HG03135 (cell line): ENCODE data around the gene SLC8A1.

Experiments
- ATAC-seq: cut with Tn5 transposase; IDR thresholded peaks from one replicate; pipeline ENCODE4 v1.9.1; 2021; ENCODE audit warnings: mild to moderate bottlenecking, moderate library complexity; ENCODE audit not compliant: unreplicated experiment

SLC8A1 gene

DNA sequence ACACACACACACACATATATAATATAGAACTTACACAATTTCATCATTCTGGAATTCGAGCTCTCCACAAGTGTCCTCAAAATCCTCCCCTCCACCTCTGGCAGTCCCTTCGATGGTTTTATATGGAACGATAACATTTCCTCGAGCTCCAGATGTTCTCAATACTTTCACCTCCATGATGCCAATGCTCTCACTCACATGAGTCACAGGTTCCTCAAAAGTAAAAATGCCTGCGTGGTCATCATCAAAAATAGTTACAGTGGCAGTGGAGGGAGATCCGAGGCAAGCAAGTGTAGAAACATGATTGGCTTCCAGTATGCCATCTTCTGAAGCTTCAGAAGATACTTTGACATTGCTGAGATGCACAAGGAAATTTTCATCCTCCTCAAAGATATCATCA, 23.5 kb downstream of the SLC8A1 start:
- ATAC-seq = no peak

DNA sequence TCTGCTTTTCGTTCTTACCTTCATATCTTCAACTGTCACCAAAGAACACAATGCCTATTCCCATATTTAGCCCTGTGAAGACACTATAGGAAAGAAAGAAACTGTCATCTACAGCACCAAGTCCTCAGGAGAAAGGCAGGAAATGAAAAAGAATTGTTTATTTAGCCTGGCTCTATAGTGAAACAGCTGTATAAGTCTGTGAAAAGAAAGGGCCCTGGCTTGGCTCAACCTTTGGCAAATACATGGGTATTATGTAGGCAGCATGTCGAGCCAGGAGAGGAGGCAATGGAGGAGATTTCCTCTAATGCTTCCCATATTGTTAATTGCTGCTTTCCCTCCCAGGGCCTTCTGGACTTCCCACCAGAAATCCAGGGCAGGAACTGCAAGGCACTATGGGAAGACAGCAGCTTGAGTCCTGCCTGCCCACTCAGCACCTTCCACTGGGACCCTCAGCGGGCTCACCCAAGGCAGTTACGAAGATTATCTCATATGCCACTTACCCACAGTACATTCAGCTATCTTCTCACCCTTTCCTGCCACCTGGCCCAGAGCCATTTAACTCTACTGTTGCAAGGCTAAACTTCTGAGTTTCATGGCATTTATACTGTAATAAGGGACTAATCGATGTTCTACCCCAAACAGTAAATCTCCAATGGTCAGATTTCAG, 30.1 kb downstream of the SLC8A1 start:
- ATAC-seq = no peak

DNA sequence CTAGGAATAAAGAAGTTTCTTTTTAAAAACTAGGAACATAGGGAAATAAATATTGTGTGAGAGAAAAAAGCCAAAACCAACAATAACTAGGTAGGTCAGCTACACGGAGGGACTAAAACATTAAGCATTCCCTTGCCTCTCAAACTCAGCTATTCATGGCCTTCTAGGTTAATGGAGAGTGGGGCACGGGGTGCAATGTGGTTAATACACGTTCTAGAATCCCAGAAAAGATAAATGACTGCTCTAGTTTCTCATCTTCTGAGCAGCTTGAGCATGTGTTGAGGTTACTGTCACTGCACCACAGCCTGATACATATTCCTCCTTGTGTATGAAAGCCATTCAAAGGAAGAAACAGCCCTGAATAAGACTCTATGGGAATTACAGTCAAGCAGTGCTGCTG, 31.4 kb downstream of the SLC8A1 start:
- no peak for ATAC-seq

DNA sequence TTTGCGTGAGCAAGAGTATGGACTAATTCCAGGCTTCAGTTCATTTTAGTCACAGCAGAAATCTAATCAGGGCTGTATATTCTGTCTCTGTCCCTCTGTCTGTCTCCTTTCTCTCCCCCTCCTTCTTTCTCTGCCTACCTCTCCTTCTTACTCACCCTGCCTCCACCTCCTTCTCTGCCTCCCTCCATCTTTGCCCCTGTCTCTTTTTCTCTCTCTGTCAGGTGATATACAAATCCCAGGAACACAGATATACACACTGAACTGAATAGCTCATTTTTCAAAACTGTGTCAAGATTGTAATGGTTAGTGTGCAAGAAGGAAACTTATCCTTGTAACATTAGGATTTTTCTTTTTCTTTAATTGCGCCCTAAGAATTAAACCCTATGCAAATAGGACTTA, 32.5 kb downstream of the SLC8A1 start:
- no peak for ATAC-seq

DNA sequence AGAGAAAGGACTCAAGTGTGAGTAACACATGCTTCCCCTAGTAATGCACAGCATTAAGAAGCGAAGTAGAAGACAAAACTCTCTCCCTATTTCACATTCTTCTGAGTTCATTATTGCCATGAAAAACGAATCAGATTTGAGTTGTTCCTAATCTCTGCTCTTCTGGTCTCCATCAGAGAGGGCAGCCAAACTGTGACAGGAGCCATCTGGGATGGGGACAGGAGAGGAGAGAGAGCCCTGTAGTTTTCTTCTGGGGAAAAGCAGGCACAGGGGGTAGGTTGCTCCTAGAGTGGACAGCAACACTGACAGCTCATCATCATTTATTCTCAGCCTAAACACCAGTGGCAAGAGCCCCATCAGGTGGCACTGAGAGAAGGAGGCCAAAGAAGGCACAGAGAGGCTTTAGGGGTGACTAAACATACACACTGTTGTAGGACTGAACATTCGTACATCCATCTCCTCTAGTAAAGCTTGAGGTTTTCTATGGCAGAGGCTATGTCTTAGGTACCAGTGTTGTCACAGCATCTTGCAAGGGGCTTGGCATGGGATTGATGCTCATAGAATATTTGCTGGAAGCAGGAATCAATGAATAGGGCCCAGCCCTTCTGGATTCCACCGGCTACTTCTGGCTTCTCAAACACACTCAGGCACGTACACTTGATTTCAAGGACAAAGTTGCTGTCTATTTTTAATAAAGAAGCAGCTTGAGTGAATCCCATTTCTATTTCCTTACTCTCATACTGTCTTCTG, 33.1 kb downstream of the SLC8A1 start:
- ATAC-seq = no peak

DNA sequence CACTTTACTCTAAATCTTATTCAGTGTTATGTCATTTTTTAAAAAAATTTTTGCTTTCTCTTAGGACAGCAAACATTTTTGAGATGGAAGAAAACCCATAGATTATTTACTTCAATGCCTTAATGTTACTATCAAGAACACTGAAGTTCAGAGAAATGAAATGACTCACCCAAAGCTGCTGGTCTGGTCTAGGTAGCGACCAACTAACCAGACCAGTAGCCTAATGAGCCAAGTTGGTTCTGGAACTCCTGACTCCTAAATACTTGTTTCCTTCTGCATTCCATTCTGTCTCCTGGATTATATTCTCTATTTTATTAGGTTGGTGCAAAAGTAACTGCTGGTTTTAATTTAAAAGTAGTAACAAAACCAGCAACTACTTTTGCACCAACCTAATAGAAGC, 35.4 kb downstream of the SLC8A1 start:
- ATAC-seq = no peak

DNA sequence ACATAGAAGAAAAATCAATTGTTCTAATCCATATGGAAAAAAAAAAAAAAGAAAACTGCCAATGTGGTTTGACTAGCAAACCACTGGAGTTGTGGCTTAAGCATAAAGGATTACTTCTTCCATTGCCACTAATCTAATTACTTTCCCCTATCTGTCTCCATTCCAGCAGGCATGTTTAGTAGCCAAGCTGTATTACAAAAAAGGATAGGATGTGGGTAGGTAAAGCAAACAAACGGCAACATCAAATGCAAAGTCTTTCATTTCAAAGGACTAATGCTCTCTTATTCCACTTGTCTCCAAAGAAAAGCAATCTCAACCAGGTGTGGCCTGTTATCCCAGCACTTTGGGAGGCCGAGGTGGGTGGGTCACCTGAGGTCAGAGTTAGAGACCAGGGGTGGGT, 36.5 kb downstream of the SLC8A1 start:
- ATAC-seq = no peak

DNA sequence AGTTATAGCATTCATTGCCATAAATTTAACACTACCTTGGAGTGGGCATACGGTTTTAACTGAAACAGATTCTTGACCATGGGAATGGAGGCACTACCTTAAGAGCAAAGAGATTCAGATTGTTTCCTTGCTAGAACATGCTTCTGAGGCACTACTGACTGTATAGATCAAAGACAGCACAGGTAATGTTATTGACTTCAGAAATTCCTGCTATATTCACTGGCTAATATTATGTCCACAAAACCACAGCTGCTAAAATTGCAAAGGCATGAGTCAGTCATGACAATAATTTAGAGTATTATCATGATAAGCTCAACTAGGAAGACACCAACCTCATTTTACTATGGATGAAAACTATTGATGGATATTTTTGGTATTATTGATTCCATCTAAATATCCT, 39.4 kb downstream of the SLC8A1 start:
- ATAC-seq = no peak

DNA sequence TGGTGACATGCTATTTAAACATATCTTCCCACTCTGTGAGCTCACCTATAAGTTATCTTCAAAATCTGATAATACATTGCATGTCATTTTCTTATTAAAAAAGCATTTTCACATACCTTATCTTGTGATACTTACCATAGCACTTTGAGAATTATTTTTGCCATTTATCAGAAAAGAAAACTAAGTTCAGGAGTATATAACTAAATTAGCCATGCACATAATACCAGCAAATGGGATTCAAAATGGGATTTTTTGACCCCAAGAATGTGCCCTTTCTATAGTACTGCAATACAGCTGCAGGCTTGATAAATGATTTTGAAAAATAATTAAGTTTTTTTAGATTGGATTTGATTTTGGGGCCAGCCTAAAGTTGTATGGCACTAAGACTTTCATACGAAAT, 41.2 kb downstream of the SLC8A1 start:
- ATAC-seq = no peak

DNA sequence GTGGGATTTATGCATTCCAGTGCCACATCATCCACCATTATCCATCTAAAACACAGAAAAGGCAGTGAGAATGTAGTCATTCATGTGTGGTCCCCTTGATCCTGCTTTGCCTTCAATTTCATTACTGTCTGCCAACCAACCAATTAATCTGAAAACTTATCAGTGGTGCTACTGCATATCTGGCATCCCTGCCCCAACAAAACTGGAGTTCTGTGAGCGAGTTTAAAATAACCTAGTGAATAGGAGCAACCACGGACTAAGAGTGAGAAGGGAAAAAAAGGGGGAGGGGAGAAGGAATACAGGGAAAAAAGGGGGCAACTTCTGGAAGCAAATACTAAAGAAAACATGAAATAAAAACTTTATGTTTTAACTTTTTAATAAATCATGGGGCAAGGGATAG, 42.2 kb downstream of the SLC8A1 start:
- no peak for ATAC-seq

DNA sequence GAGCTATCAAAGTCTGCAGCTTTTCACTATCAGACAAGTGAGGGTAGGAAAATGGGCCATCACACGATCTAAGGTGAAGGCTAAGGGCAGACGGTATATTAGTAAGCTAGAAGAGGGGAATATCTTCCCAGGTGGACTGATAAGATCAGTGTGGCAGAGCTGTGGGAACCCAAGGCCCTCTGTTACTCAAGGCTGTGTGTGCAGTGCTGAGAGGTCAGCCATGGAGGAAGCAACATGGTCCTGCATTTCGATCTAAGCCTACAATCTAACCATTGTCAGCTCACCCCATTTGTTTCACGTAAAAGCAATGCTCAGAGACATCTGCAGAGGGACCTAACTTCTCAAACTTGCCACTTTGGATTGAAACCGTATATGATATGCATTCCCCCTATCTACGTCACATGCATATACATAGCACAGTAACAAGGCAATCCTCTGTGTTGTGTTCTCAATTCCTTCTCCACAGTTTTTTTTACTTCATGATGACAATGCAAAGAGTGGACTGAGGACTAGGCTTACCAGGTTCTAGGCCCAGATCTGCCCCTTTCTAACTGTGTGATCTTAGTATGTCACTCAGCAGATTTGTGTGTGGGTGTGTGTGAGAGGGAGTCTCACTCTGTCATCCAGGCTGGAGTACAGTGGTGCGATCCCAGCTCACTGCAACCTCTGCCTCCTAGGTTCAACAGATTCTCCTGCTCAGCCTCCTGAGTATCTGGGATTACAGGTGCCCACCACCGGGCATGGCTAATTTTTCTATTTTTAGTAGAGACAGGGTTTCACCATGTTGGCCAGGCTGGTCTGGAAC, 45.2 kb downstream of the SLC8A1 start:
- ATAC-seq = no peak

DNA sequence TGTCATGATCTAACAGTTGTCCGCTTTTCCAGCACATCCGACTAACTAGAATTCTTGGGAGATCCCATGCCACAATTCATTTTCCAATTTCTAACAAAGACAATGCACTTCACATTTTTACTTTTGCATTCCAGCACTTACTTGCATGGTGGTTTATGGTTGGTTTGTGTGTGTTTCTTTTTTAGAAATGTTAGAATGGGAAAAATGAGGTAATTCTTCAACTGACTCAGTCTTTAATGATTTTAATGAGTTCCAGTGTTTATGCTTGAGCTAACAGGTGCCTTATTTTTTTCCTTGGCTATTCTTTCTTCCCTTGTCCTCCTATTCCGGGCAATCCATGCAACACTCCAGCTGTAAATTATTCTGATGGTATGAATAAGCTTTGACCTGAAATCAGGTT, 46.4 kb downstream of the SLC8A1 start:
- no peak for ATAC-seq

DNA sequence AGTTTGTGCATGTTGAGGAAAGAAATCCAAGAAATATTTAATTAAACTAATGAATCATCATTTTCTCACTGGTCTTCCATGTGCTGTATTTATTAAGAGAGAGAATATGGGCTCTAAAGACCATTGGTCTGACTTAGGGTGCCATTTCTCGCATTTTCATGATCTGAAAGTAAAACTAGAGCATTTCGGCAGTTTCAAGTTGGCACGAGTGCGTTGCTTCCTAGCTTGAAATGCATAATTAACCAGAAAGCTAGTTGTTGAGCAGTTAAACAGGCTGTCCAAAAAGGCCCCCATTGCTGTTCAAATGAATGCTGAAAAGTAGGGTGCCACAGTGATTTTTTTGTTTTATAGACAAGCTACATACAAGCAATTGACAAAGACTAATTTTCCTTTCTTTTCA, 47.4 kb downstream of the SLC8A1 start:
- ATAC-seq = no peak

DNA sequence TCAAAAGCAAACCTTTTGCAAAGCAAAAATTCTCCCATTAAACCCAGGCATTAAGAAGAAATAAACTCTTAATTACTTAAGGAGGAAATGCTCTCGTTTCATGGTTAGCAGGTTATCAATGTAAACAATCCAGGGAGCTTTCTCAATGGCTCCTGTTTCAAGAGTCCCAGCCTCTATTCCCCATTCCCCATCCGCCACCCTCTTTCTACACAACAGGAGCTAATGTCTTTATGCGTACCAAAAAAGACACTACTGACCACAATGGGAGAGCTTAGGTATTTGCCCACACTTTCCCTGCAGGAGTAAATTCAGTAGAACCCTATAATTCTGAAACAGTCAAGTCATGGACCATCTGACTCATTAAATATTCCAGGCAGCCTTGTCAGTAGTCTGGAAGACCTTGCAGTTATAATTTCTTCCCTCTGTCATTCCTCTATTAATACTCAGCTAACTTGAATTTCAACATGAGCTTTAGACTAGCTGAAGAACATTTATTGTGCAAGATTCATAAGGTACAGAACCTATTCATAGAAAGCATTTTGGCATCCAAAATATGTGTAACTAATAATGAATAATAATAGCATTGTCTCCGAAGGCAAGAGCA, 48.6 kb downstream of the SLC8A1 start:
- ATAC-seq = no peak

DNA sequence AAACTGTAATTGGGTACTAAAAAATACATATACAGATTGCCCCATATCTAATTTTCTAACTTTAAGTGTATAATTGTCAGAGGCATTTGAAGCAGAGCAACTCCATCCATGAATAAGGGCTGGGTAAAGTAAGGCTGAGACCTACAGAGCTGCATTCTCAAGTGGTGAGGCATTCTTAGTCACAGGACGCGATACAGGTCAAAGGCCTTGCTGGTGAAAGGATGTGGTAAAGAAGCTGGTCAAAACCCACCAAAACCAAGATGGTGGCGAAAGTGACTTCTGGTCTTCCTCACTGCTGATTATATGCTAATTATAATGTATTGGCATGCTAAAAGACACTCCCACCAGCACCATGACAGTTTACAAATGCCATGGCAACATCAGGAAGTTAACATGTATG, 50.0 kb downstream of the SLC8A1 start:
- no peak for ATAC-seq

DNA sequence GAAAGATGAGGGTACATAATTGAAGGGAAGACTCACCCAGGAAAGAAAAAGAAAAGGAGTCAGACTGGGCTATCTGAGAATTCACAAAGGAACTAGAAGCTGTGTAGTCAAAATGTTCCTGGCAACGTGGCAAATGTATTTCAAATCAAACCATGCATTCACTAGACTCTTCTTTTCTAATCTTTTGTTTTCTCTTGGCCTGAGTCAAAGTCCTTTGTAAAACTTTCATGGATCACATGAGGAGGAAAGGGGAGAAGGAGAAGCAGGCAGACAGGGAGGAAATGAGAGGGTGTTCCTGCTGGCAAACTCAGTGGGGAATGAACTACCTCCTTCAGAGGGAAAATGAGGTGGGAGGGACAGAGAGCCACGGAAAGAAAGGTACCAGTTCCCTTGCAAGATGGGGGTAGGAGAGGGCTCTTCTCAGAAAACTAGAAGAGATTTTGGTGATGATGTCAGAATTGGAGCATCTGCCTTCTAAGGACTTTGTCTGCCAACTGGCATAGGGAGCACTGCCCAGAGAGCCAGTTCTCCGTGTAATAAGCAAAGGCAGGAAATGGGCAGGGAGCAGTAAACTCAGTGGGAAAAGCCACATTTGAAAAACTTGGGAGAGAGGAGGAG, 51.4 kb downstream of the SLC8A1 start:
- ATAC-seq = no peak

DNA sequence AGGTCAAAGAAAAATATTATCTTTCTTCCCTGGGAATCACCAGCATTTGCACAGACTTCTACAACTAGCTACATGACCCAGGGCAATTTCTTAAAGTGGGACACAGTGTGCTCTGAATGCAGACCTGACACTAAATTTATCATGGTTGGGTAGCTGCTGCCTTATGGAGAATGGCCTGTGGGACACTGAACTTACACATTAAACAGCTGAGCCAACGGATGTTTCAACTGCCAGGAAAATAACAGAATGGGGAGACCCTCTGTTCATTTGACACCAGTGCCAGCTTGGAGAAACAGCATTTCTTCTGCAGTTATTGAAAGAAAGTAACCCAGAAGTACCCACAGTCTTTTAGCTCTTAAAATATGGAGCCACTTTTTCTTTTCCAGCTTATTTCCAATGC, 54.1 kb downstream of the SLC8A1 start:
- no peak for ATAC-seq

DNA sequence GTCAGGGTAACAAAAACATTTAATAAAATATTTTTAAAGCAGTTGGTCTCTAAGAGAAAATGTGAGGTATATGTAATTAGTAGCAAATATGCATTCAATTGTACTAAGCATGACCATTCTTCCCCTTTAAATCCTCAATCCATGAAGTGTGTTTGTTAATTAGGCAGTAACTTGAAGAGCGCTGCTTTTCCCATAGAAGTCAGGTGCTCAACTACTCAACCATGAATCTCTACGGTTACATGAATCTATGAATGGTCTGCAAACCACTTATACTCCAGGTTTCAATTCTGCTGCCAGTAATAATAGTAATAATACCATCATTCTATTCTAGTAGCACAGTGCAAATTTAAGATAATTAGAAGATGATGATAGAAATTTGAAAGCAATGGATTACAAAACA, 55.8 kb downstream of the SLC8A1 start:
- ATAC-seq = no peak

DNA sequence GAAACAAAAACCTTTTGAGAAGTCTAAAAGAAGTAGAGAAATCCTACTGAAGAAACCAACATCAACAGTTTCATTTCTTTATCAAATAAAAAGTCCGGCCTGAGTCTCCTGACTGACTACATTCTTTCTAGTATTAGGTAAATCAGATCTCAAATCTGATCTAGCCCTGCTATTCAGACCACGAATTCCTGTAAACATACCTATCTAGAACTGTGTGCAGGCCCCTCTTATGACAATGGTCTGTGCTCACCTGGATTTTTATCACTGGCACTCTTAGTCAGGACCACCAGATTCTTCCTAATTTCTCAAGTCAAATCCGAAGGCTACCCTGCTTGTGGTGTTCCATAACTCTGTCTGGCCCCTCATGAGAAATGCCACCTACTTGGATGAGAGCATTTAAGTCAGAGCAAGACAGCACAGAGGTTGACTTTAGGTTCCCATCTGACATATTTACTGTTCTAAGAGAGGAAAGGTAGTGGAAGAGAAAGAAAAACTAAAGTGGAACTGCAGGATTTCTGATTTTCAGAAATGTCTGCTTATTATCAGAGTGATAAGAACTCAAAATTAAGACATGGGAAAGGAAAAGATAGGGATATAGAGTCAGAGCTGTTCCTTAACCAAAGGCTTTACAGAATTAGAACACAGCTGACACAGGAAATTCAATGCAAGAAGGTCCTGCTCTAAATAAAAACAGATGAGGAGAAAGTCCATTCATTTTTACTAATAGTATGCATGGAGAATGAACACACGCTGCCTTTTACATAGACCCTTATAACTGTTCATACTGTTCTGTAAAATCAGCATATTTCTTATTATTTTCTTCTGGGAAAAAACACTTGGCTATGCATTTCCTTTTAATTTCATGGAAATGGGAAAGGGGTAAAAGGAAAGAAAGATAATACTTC, 56.5 kb downstream of the SLC8A1 start:
- ATAC-seq = no peak

DNA sequence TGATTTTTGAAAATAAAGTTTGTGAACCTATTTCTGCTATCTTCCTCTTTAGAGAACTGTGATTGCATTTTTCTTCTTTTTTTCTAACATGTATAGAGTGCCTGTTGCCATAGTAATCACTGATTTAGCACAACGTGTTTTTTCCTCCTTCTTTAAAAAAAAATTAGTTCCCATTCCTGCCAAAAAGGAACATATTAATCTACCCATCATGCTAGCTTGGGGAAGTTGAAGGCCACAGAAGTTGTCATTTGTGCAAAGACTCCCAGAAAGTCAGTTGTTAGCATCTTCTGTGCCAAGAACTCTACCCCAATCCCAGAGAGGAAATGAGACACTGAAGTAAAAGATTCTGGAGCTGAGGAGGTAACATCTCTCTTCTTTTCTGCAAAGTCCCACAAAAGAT, 57.3 kb downstream of the SLC8A1 start:
- ATAC-seq = no peak
